ENCODE results near the gene TNFRSF18. TPM values are rescaled to one million over a fixed set of nuclear protein-coding genes. Genes with fewer than 3 reads are reported as not detected.
"Not testable (repeated sequence)": the region's sequence is repeated elsewhere in the genome, so short reads cannot be mapped to it uniquely, and the experiment has no call there.

TNFRSF18 gene
- polyA plus RNA-seq, 1 donor (not counting 4 experiments of a cell fraction or from before 2014, with no cell fraction given) = 0.21 TPM

DNA sequence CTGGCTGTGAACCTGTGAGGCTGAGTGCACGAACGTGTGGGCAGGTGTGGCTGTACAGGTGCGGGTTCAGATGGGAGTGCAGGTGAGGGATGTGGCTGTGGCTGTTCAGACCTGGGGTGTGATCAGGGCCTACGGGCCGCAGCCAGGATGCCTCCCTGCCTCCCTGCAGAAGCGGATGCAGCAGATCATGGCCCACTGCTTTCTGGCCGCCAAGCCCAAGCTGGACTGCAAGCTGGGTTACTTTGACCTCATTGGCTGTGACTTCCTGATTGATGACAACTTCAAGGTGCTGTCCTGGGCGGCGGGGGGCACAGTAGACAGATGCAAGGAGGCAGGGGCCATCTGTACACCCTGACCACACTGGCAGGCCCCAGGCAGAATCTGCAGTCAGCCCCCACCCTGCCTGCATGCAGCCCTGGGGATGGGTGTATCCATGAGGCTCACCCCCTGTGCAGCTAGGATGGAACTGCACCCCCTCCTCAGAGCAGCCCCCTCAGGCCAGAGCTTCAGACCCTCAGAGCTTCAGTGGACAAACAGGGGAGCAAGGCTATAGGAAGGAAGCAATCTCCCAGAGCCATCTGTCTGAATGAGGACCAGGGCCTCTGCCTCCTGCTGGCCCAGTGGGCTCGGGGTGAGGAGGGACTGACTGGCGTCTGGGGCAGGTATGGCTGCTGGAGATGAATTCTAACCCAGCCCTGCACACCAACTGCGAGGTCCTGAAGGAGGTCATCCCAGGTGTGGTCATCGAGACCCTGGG lies 9.8 kb downstream of the TNFRSF18 start:
- no peak overlapping the region for H3K4me3 ChIP-seq (ENCODE audit: control insufficient read depth in 2 of 3, extremely low read depth in 1 of 3, insufficient read depth in 2 of 3, low read depth in 1 of 3, low read length in 3 of 3)
- no peak for DNase-seq (ENCODE audit: low read depth, low spot score)
- H3K79me2 ChIP-seq (ENCODE audit: control insufficient read depth, insufficient read depth, low read length) = no peaks in the 10 kb centered on the region
- TF ChIP-seq, protein P1, sequence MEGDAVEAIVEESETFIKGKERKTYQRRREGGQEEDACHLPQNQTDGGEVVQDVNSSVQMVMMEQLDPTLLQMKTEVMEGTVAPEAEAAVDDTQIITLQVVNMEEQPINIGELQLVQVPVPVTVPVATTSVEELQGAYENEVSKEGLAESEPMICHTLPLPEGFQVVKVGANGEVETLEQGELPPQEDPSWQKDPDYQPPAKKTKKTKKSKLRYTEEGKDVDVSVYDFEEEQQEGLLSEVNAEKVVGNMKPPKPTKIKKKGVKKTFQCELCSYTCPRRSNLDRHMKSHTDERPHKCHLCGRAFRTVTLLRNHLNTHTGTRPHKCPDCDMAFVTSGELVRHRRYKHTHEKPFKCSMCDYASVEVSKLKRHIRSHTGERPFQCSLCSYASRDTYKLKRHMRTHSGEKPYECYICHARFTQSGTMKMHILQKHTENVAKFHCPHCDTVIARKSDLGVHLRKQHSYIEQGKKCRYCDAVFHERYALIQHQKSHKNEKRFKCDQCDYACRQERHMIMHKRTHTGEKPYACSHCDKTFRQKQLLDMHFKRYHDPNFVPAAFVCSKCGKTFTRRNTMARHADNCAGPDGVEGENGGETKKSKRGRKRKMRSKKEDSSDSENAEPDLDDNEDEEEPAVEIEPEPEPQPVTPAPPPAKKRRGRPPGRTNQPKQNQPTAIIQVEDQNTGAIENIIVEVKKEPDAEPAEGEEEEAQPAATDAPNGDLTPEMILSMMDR (optimal IDR thresholded peaks at IDR 0.05 in 1 of 3, IDR thresholded peaks at IDR 0.05 in 1 of 3, conservative IDR thresholded peaks at IDR 0.05 in 1 of 3; ENCODE audit: extremely low read depth in 1 of 3, insufficient read depth in 2 of 3, low read length in 3 of 3) = no peak
- TF ChIP-seq EZH2 (IDR thresholded peaks at IDR 0.05; ENCODE audit: low read length) = no peak
- peaks cover 2% of the 10 kb centered on the region for H3K9me3 ChIP-seq (ENCODE audit: control insufficient read depth, low read depth, low read length)
- H3K27ac ChIP-seq (ENCODE audit: control insufficient read depth, insufficient read depth, low read length) = no peak overlapping the region
- no peaks in the 10 kb centered on the region for H3K36me3 ChIP-seq (ENCODE audit: control insufficient read depth in 2 of 2, extremely low read depth in 1 of 2, insufficient read depth in 2 of 2, low read length in 2 of 2)
- no peaks in the 10 kb centered on the region for H4K20me1 ChIP-seq (ENCODE audit: control insufficient read depth, extremely low read depth, insufficient read depth, low read length)
- no peaks in the 10 kb centered on the region for H3K9me1 ChIP-seq (ENCODE audit: control insufficient read depth, extremely low read depth, insufficient read depth, low read length)
- dilution Hi-C loops (cut with MboI; ENCODE audit: extremely low pct_ligation_motif_present, low sequenced_read_pairs) = no loop called here
- no peak overlapping the region for H2AFZ ChIP-seq (ENCODE audit: control insufficient read depth, low read length)
- FAIRE-seq = no peak
- no peaks in the 10 kb centered on the region for H3K4me1 ChIP-seq (ENCODE audit: control insufficient read depth, extremely low read depth, insufficient read depth, low read length)
- no peak overlapping the region for H3K9ac ChIP-seq (ENCODE audit: control insufficient read depth, extremely low read depth, insufficient read depth, low read length)
- no peak overlapping the region for H3K4me2 ChIP-seq (ENCODE audit: control insufficient read depth, extremely low read depth, insufficient read depth, low read depth, low read length)
- H3K27me3 ChIP-seq (ENCODE audit: control insufficient read depth, extremely low read depth, insufficient read depth, low read length) = peaks cover 4% of the 10 kb centered on the region

GRCh38 chr1:1195726-1196125 lies 10.7 kb downstream of the TNFRSF18 start:
- H3K27ac ChIP-seq (ENCODE audit: control insufficient read depth, insufficient read depth, low read length); FAIRE-seq; dilution Hi-C loops (cut with MboI; ENCODE audit: extremely low pct_ligation_motif_present, low sequenced_read_pairs): not testable (repeated sequence)

GRCh38 chr1:1194723-1195122 lies 11.7 kb downstream of the TNFRSF18 start:
- dilution Hi-C loops (cut with MboI; ENCODE audit: extremely low pct_ligation_motif_present, low sequenced_read_pairs) = no loop called here
- no peak overlapping the region for H3K27ac ChIP-seq (ENCODE audit: control insufficient read depth, insufficient read depth, low read length)
- peaks cover 2% of the 10 kb centered on the region for H3K9me3 ChIP-seq (ENCODE audit: control insufficient read depth, low read depth, low read length)
- no peak overlapping the region for H3K4me3 ChIP-seq (ENCODE audit: control insufficient read depth in 2 of 3, extremely low read depth in 1 of 3, insufficient read depth in 2 of 3, low read depth in 1 of 3, low read length in 3 of 3)
- DNase-seq (ENCODE audit: low read depth, low spot score) = no peak
- H3K4me1 ChIP-seq (ENCODE audit: control insufficient read depth, extremely low read depth, insufficient read depth, low read length) = no peaks in the 10 kb centered on the region
- no peaks in the 10 kb centered on the region for H3K9me1 ChIP-seq (ENCODE audit: control insufficient read depth, extremely low read depth, insufficient read depth, low read length)
- no peaks in the 10 kb centered on the region for H3K27me3 ChIP-seq (ENCODE audit: control insufficient read depth, extremely low read depth, insufficient read depth, low read length)
- TF ChIP-seq, protein P1 (optimal IDR thresholded peaks at IDR 0.05 in 1 of 3, IDR thresholded peaks at IDR 0.05 in 1 of 3, conservative IDR thresholded peaks at IDR 0.05 in 1 of 3; ENCODE audit: extremely low read depth in 1 of 3, insufficient read depth in 2 of 3, low read length in 3 of 3) = no peak
- TF ChIP-seq EZH2 (IDR thresholded peaks at IDR 0.05; ENCODE audit: low read length) = no peak
- H3K36me3 ChIP-seq (ENCODE audit: control insufficient read depth in 2 of 2, extremely low read depth in 1 of 2, insufficient read depth in 2 of 2, low read length in 2 of 2) = no peaks in the 10 kb centered on the region
- H3K9ac ChIP-seq (ENCODE audit: control insufficient read depth, extremely low read depth, insufficient read depth, low read length) = no peak overlapping the region
- no peaks in the 10 kb centered on the region for H3K79me2 ChIP-seq (ENCODE audit: control insufficient read depth, insufficient read depth, low read length)
- FAIRE-seq = no peak
- H2AFZ ChIP-seq (ENCODE audit: control insufficient read depth, low read length) = no peak overlapping the region
- no peak overlapping the region for H3K4me2 ChIP-seq (ENCODE audit: control insufficient read depth, extremely low read depth, insufficient read depth, low read depth, low read length)
- no peaks in the 10 kb centered on the region for H4K20me1 ChIP-seq (ENCODE audit: control insufficient read depth, extremely low read depth, insufficient read depth, low read length)

More at GRCh38 chr1:1195726-1196125, 10.7 kb downstream of the TNFRSF18 start:
- H3K9ac ChIP-seq (ENCODE audit: control insufficient read depth, extremely low read depth, insufficient read depth, low read length); H3K27me3 ChIP-seq (ENCODE audit: control insufficient read depth, extremely low read depth, insufficient read depth, low read length); DNase-seq (ENCODE audit: low read depth, low spot score); H3K9me1 ChIP-seq (ENCODE audit: control insufficient read depth, extremely low read depth, insufficient read depth, low read length); H3K9me3 ChIP-seq (ENCODE audit: control insufficient read depth, low read depth, low read length); H3K36me3 ChIP-seq (ENCODE audit: control insufficient read depth in 2 of 2, extremely low read depth in 1 of 2, insufficient read depth in 2 of 2, low read length in 2 of 2); H3K4me2 ChIP-seq (ENCODE audit: control insufficient read depth, extremely low read depth, insufficient read depth, low read depth, low read length); H3K4me1 ChIP-seq (ENCODE audit: control insufficient read depth, extremely low read depth, insufficient read depth, low read length); H2AFZ ChIP-seq (ENCODE audit: control insufficient read depth, low read length); H4K20me1 ChIP-seq (ENCODE audit: control insufficient read depth, extremely low read depth, insufficient read depth, low read length); H3K79me2 ChIP-seq (ENCODE audit: control insufficient read depth, insufficient read depth, low read length); H3K4me3 ChIP-seq (ENCODE audit: control insufficient read depth in 2 of 3, extremely low read depth in 1 of 3, insufficient read depth in 2 of 3, low read depth in 1 of 3, low read length in 3 of 3): not testable (repeated sequence)

Data from keratinocyte (primary cell).